SHP77 treated with DMSO at 0.1 percent for 48 hours (cell line): ENCODE measurements around the gene CD247.

ENCODE experiments used
- DNase-seq: peaks from one replicate; lab custom pipeline; 2025; lab: John Stamatoyannopoulos, UW

Gene CD247

DNA sequence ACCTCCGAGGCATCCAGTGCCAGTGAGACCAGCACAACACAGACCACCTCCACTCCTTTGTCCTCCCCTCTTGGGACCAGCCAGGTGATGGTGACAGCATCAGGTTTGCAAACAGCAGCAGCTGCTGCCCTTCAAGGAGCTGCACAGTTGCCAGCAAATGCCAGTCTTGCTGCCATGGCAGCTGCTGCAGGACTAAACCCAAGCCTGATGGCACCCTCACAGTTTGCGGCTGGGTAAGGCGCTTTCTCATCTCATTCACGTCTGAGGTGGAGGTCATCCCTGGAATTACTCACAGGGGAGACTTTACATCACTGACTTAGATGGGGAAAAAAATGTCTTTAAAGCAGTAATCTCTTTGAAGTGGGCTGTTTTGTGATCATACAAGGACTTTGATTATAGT lies 106.3 kb downstream of the CD247 start:
- DNase-seq, result peak; percentile 47

- DNase-seq, result peak; percentile 39
These were observed 109.1 kb downstream of the CD247 start for GRCh38 chr1:167409183-167409582.

GRCh38 chr1:167408355-167408754 lies 110.0 kb downstream of the CD247 start:
- DNase-seq, result no peak

DNA sequence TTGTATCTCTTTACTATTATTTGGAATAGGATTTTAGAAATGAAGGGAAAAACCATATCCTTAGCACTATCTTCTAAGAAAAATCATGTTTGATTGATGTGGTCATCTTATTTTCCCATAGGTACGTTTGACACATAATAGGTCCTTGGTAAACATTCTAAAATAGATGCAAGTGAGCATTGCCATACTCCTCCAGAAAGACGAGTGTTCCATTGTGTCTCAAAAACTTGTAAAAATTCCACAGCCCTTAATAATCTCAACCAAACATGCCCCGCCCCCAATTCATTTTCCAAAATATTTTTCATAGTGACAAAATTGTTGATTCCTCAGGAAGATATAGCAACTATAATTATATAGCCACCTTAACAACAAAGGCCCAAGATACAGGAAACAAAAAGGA lies 113.4 kb downstream of the CD247 start:
- DNase-seq, result no peak

- no peak for DNase-seq
These were observed 114.0 kb downstream of the CD247 start for GRCh38 chr1:167404161-167404888.

DNA sequence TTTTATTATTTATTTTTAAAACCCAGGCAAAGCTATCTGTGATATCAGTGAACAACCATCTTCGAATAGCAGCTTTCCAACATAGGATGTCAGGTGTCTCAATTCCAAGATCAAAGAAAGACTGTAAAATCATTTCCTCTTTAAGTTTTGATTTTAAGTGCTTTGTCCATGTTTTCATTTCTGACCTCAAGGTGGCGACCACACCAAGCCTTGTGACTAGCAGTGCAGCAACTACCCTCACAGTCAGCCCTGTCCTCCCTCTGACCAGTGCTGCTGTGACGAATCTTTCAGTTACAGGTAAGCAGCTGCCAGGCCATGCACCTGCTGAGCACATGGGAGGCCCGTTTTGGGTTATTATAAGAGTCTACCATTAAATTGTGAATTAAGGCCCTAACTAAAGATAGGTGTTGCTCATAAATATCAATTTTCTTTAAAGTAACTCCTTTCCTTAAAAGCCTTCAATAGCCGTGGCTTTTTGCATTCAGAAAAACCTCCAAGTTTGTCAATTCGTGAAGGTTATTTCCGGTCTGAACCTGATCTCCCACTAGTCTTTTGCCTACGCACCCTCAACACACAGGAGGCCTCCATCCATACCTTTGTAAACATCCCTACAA lies 117.0 kb downstream of the CD247 start:
- peak; percentile 54 for DNase-seq

DNA sequence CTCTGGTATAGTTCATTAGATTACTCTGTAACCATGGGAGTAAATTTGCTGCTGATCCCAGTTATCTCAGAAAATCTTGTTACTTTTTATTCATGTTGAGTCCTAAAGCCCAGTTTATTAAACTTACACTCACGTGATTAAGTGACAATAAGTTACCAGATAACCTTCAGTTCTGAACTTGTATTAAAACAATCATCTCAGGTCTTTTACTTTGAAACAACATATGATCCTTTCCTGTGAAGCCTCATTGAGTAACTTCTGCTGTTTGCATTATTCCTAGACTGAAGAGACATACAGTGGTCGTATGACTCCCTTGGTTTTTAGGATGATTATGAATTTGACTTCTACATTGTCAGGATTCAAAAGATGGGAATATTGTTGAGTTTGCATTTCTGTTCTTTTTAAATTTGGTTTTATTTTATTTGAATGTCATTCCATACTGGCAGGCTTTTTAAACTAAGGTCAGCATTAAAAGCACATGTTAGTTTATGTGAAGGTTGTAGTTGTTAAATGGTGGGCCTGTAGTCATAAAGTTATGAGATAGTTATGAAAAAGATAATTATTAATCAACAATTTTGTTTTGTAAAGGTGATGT lies 117.9 kb downstream of the CD247 start:
- no peak for DNase-seq

DNA sequence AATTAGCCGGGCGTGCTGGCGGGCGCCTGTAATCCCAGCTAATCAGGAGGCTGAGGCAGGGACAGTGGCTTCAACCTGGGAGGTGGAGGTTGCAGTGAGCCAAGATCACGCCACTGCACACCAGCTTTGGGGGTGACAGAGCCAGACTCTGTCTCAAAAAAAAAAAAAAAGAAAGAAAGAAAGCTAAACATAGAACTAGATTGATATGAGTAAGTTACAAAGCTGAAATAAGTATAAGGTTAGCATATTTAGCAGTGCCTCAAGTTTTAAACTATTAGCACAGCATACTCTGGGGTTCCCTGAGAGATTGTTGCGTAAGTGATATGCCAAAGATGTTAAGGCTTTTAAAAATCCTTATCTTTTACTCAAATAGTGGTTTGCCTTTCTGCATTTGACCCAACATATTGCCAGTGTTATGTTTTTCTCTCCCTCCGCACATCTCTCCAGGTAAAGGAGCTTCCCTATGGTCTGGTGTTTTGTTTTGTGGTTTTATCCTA lies 126.1 kb downstream of the CD247 start:
- DNase-seq, result no peak

- DNase-seq, result no peak
These were observed 129.4 kb downstream of the CD247 start for GRCh38 chr1:167388976-167389375.

- no peak for DNase-seq
These were observed 130.9 kb downstream of the CD247 start for GRCh38 chr1:167387251-167387910.
